Activated naive CD8-positive, alpha-beta T cell treated with anti-CD3 and anti-CD28 coated beads, Interleukin-2, amount 50 U/mL, for 24 hours (primary cell): ENCODE results near the gene CNNM2.
A peak's percentile ranks its signal among the peaks of the same experiment; 100 is the strongest.
"Not testable (repeated sequence)": the region's sequence is repeated elsewhere in the genome, so short reads cannot be mapped to it uniquely, and the experiment has no call there.

Source experiments
- ATAC-seq: fragments of 150-1000 bp; cut with Tn5 transposase; one replicate; pipeline ENCODE4 v1.10.0; 2021
- DNase-seq: peaks from one replicate; pipeline ENCODE4 v3.0.0; 2021
- H3K27ac Mint-ChIP-seq: one replicate; pipeline ENCODE4 v1.8.0; 2021; ENCODE audit warnings: mild to moderate bottlenecking, mixed read lengths
- H3K27me3 Mint-ChIP-seq: one replicate; pipeline ENCODE4 v1.8.0; 2021; ENCODE audit warnings: mixed read lengths
- H3K36me3 Mint-ChIP-seq: one replicate; pipeline ENCODE4 v1.8.0; 2021; ENCODE audit warnings: low read depth, mixed read lengths
- H3K4me1 Mint-ChIP-seq: one replicate; pipeline ENCODE4 v1.8.0; 2021; ENCODE audit warnings: mixed read lengths
- H3K4me3 Mint-ChIP-seq: one replicate; pipeline ENCODE4 v1.8.0; 2021; ENCODE audit warnings: mild to moderate bottlenecking, moderate library complexity, mixed read lengths
- H3K9me3 Mint-ChIP-seq: one replicate; pipeline ENCODE4 v1.8.0; 2021; ENCODE audit warnings: mixed read lengths

CNNM2 gene

GRCh38 chr10:103123282-103124024 is 205.4 kb downstream of the CNNM2 start:
- ATAC-seq (no peak), DNase-seq (no peak)
- no peak overlapping the region for H3K4me3 Mint-ChIP-seq
- H3K27me3 Mint-ChIP-seq, result no peaks in the 10 kb centered on the region
- no peaks in the 10 kb centered on the region for H3K9me3 Mint-ChIP-seq
- H3K4me1 Mint-ChIP-seq, result peaks cover 19% of the 10 kb centered on the region
- no peak overlapping the region for H3K27ac Mint-ChIP-seq
- peaks cover 5% of the 10 kb centered on the region for H3K36me3 Mint-ChIP-seq

GRCh38 chr10:103124420-103125096 is 206.5 kb downstream of the CNNM2 start:
- ATAC-seq, result no peak
- H3K4me1 Mint-ChIP-seq, result peaks cover 19% of the 10 kb centered on the region
- peaks cover 5% of the 10 kb centered on the region for H3K36me3 Mint-ChIP-seq
- H3K27me3 Mint-ChIP-seq, result no peaks in the 10 kb centered on the region
- DNase-seq, result no peak
- no peaks in the 10 kb centered on the region for H3K9me3 Mint-ChIP-seq
- peak overlapping the region; percentile 49 for H3K27ac Mint-ChIP-seq
- no peak overlapping the region for H3K4me3 Mint-ChIP-seq

- Mint-ChIP-seq H3K27ac (peak overlapping the region; percentile 16), H3K4me1 (peaks cover 19% of the 10 kb centered on the region), H3K36me3 (peaks cover 6% of the 10 kb centered on the region), H3K9me3 (no peaks in the 10 kb centered on the region), H3K27me3 (no peaks in the 10 kb centered on the region), H3K4me3 (no peak overlapping the region)
- DNase-seq, result no peak
- peak; percentile 52 for ATAC-seq
Observed at GRCh38 chr10:103125323-103126267, 207.5 kb downstream of the CNNM2 start.

GRCh38 chr10:103127241-103127640 is 209.1 kb downstream of the CNNM2 start:
- Mint-ChIP-seq H3K27me3 (no peaks in the 10 kb centered on the region), H3K4me1 (peaks cover 19% of the 10 kb centered on the region), H3K9me3 (no peaks in the 10 kb centered on the region), H3K27ac (no peak overlapping the region), H3K4me3 (no peak overlapping the region), H3K36me3 (peaks cover 11% of the 10 kb centered on the region)
- ATAC-seq, result no peak
- no peak for DNase-seq

- not testable (repeated sequence) for DNase-seq, H3K27ac Mint-ChIP-seq, ATAC-seq, H3K27me3 Mint-ChIP-seq, H3K9me3 Mint-ChIP-seq, H3K4me3 Mint-ChIP-seq
- peaks cover 39% of the 10 kb centered on the region for H3K36me3 Mint-ChIP-seq
- peaks cover 27% of the 10 kb centered on the region for H3K4me1 Mint-ChIP-seq
Observed at GRCh38 chr10:103130180-103130579, 212.1 kb downstream of the CNNM2 start.

- peaks cover 43% of the 10 kb centered on the region for H3K36me3 Mint-ChIP-seq
- H3K4me3 Mint-ChIP-seq, result no peak overlapping the region
- H3K9me3 Mint-ChIP-seq, result peaks cover 8% of the 10 kb centered on the region
- H3K27me3 Mint-ChIP-seq, result no peaks in the 10 kb centered on the region
- peaks cover 25% of the 10 kb centered on the region for H3K4me1 Mint-ChIP-seq
- no peak overlapping the region for H3K27ac Mint-ChIP-seq
- ATAC-seq (no peak), DNase-seq (no peak)
Observed at GRCh38 chr10:103130910-103131309, 212.8 kb downstream of the CNNM2 start.

- H3K4me1 Mint-ChIP-seq, result peaks cover 23% of the 10 kb centered on the region
- peak; percentile 21 for DNase-seq
- H3K9me3 Mint-ChIP-seq, result peaks cover 10% of the 10 kb centered on the region
- not testable (repeated sequence) for H3K4me3 Mint-ChIP-seq, H3K27me3 Mint-ChIP-seq
- H3K27ac Mint-ChIP-seq, result peak overlapping the region; percentile 70
- peaks cover 52% of the 10 kb centered on the region for H3K36me3 Mint-ChIP-seq
- peak; percentile 46 for ATAC-seq
Observed at GRCh38 chr10:103135168-103135567, 217.1 kb downstream of the CNNM2 start.

GRCh38 chr10:103139803-103140202 is 221.7 kb downstream of the CNNM2 start:
- peaks cover 22% of the 10 kb centered on the region for H3K36me3 Mint-ChIP-seq
- no peak for DNase-seq

More at GRCh38 chr10:103139803-103140202, 221.7 kb downstream of the CNNM2 start:
- ATAC-seq, result no peak
- Mint-ChIP-seq H3K9me3 (peaks cover 3% of the 10 kb centered on the region), H3K4me1 (peaks cover 12% of the 10 kb centered on the region), H3K4me3 (no peak overlapping the region), H3K27me3 (no peaks in the 10 kb centered on the region), H3K27ac (no peak overlapping the region)
